ENCODE results near the gene EXOG. TPM values are rescaled to one million over a fixed set of nuclear protein-coding genes. Genes with fewer than 3 reads are reported as not detected.

EXOG gene
- total RNA-seq, 1 donor from 2014 or later, result 16.5 TPM

DNA sequence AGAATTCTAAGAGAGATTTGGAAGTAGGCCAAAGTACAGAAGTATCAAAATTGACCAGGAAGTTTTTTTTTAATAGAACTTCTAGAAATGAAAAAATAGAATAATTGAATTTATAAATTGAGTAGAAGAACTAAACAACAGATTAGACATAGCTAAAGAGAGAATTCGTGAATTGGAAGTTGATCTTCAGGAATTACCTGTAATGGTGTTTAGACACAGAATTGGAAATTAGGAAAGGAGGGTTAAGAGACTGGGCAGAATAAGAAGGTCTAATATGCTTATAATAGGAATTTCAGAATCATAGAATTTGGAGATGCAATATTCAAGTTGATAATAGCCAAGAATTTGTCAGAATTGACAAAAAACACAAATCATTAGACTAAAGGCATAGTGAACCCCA, 26.3 kb upstream of the EXOG start:
- peaks cover 7% of the 10 kb centered on the region for H3K36me3 Mint-ChIP-seq (ENCODE audit: low read depth)
- H3K27me3 Mint-ChIP-seq (ENCODE audit: low read depth), result no peaks in the 10 kb centered on the region
- no peak for DNase-seq (ENCODE audit: low spot score)
- H3K4me3 Mint-ChIP-seq (ENCODE audit: unreplicated experiment), result no peak overlapping the region
- H3K4me1 Mint-ChIP-seq (ENCODE audit: low read depth), result peaks cover 18% of the 10 kb centered on the region
- no peak overlapping the region for H3K27ac Mint-ChIP-seq (ENCODE audit: unreplicated experiment)
- H3K9me3 Mint-ChIP-seq (ENCODE audit: low read depth), result peaks cover 32% of the 10 kb centered on the region
- TF ChIP-seq, protein P1, sequence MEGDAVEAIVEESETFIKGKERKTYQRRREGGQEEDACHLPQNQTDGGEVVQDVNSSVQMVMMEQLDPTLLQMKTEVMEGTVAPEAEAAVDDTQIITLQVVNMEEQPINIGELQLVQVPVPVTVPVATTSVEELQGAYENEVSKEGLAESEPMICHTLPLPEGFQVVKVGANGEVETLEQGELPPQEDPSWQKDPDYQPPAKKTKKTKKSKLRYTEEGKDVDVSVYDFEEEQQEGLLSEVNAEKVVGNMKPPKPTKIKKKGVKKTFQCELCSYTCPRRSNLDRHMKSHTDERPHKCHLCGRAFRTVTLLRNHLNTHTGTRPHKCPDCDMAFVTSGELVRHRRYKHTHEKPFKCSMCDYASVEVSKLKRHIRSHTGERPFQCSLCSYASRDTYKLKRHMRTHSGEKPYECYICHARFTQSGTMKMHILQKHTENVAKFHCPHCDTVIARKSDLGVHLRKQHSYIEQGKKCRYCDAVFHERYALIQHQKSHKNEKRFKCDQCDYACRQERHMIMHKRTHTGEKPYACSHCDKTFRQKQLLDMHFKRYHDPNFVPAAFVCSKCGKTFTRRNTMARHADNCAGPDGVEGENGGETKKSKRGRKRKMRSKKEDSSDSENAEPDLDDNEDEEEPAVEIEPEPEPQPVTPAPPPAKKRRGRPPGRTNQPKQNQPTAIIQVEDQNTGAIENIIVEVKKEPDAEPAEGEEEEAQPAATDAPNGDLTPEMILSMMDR (IDR thresholded peaks at IDR 0.05), result no peak

DNA sequence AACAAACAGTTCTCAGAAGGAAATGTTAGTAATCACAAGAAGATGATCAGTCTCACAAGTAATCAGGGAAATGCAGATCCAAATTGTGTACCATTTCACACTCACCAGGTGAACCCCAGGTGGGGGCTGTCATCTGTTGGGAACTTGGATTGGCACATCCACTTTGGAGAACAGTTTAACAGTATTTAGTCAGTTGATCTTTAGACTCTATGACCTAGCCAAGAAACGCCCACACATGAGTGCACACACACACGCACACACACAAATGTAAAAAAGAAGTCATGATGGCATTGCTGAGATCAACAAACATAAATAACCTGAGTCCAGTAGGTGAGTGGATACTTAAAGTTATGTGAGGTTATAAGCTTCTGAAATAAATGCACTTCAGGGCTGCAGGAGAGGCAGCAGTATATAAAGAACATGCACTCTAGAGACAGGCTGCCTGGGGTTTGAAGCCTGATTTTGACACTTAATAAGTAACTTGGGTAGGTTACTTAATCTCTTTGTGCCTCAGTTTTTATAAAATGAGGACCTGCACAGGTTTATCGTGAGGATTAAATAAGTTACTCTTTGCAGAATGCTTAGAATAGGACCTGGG, 24.8 kb upstream of the EXOG start:
- H3K27ac Mint-ChIP-seq (ENCODE audit: unreplicated experiment), result no peak overlapping the region
- TF ChIP-seq, protein P1 (IDR thresholded peaks at IDR 0.05), result no peak
- peaks cover 15% of the 10 kb centered on the region for H3K4me1 Mint-ChIP-seq (ENCODE audit: low read depth)
- H3K36me3 Mint-ChIP-seq (ENCODE audit: low read depth), result peaks cover 2% of the 10 kb centered on the region
- H3K27me3 Mint-ChIP-seq (ENCODE audit: low read depth), result no peaks in the 10 kb centered on the region
- H3K9me3 Mint-ChIP-seq (ENCODE audit: low read depth), result peaks cover 23% of the 10 kb centered on the region
- no peak for DNase-seq (ENCODE audit: low spot score)
- H3K4me3 Mint-ChIP-seq (ENCODE audit: unreplicated experiment), result no peak overlapping the region

DNA sequence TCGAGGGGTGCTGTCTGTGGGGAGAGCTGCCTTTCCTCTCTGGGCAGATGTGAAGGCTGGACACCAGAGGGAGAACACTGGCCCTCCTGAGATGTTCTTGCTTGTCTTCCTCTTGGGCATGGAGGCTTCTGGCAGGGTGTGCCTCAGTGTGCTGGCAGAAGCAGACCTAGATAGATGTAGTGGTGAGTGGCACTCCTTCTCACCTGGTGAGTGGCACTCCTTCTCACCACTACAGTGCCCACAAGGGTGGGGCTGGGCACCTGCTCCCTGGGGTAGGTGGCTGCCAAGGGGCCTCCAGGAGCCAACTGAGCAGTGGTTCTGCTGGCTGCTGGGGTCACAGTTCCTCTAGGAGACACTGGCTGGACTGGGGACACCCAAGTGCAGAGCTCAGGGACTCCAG, 23.8 kb upstream of the EXOG start:
- H3K27me3 Mint-ChIP-seq (ENCODE audit: low read depth), result no peaks in the 10 kb centered on the region
- no peak overlapping the region for H3K4me3 Mint-ChIP-seq (ENCODE audit: unreplicated experiment)
- peaks cover 19% of the 10 kb centered on the region for H3K9me3 Mint-ChIP-seq (ENCODE audit: low read depth)
- H3K4me1 Mint-ChIP-seq (ENCODE audit: low read depth), result peaks cover 10% of the 10 kb centered on the region
- DNase-seq (ENCODE audit: low spot score), result no peak
- H3K36me3 Mint-ChIP-seq (ENCODE audit: low read depth), result peaks cover 2% of the 10 kb centered on the region
- H3K27ac Mint-ChIP-seq (ENCODE audit: unreplicated experiment), result no peak overlapping the region
- TF ChIP-seq, protein P1 (IDR thresholded peaks at IDR 0.05), result no peak

DNA sequence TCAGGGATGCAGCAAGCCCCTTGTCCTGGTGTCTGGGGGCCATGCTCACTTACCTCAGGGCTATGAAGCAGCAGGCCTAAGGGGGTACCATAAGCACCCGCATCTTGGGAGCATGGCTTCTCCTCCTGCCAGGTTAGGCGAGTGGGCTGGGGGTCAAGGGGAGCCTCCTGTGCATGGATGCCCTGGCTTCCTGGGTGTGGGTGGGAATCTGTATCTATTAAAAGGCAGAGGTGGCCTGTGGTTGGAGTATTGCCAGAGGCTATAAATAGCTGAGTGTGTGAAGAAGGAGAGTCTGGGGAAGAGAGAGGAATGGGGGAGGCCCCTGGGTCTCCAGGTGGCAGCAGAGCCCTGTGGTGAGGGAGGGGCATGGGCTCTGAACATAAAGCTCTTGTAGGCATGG, 22.9 kb upstream of the EXOG start:
- no peak overlapping the region for H3K4me3 Mint-ChIP-seq (ENCODE audit: unreplicated experiment)
- DNase-seq (ENCODE audit: low spot score), result no peak
- H3K27ac Mint-ChIP-seq (ENCODE audit: unreplicated experiment), result no peak overlapping the region
- H3K27me3 Mint-ChIP-seq (ENCODE audit: low read depth), result no peaks in the 10 kb centered on the region
- H3K9me3 Mint-ChIP-seq (ENCODE audit: low read depth), result peaks cover 19% of the 10 kb centered on the region
- H3K36me3 Mint-ChIP-seq (ENCODE audit: low read depth), result peaks cover 2% of the 10 kb centered on the region
- H3K4me1 Mint-ChIP-seq (ENCODE audit: low read depth), result peaks cover 10% of the 10 kb centered on the region
- TF ChIP-seq, protein P1 (IDR thresholded peaks at IDR 0.05), result no peak

DNA sequence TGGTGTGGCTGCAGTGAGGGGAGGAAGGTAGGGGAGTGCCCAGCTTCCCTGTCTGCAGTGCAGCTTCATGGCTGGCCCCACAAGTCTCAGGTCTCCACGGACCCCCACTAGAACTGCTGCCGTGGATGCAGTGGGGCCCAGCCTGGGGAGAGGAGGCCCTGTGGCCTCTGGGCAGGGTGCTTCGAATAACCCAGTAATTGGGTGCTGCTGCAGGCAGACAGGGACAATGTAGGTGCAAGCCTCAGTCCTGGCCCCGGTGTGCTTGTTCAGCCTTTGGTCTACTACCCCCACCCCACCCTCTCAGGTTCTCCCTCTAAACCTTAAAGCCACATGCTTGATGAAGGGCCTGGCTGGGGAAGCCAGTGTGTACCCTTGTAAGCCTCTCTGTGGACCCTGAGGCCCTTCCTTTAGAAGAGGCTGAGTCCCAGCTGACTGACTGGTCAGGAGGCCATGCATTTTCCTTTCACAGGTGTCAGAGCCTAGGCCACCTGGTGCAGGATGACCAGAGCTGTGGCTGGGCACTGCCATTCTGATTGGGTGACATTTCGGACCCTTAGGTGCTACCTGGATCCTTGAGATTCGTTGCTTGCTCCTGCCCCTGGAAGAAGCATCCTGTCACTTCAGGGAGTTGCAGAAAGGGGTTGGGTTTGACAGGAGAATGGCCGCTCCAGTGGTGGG, 21.1 kb upstream of the EXOG start:
- Mint-ChIP-seq H3K36me3 (ENCODE audit: low read depth) (no peaks in the 10 kb centered on the region), H3K9me3 (ENCODE audit: low read depth) (peaks cover 8% of the 10 kb centered on the region), H3K4me1 (ENCODE audit: low read depth) (peaks cover 10% of the 10 kb centered on the region), H3K27me3 (ENCODE audit: low read depth) (no peaks in the 10 kb centered on the region), H3K4me3 (ENCODE audit: unreplicated experiment) (no peak overlapping the region), H3K27ac (ENCODE audit: unreplicated experiment) (no peak overlapping the region)
- DNase-seq (ENCODE audit: low spot score), result peak; percentile 81
- TF ChIP-seq, protein P1 (IDR thresholded peaks at IDR 0.05), result no peak

All from chondrocyte (in vitro differentiated cells).